DND-41 (cell line): Measurements from ENCODE around the gene DPY19L2.
A peak's percentile ranks its signal among the peaks of the same experiment; 100 is the strongest.
"Not testable (repeated sequence)": the region's sequence is repeated elsewhere in the genome, so short reads cannot be mapped to it uniquely, and the experiment has no call there.

Source experiments
- ATAC-seq: fragments of 200-7000 bp; cut with Tn5 transposase; 3 replicates; pipeline ENCODE4 v1.9.1; 2021; ENCODE audit warnings: low read depth; ENCODE audit not compliant: insufficient read depth
- DNase-seq: peaks from one replicate; pipeline ENCODE4 v3.0.0-alpha.2; 2020
- H2AFZ ChIP-seq: 2 replicates; pipeline ENCODE4 v1.6.0; 2012; ENCODE audit warnings: low read depth, low read length
- H3K27ac ChIP-seq: 2 replicates; pipeline ENCODE4 v1.5.1; 2012; ENCODE audit warnings: low read length, inconsistent platforms
- H3K27me3 ChIP-seq: fragments of 200-600 bp; sonication (generic); 2 replicates; pipeline ENCODE4 v1.6.0; 2012; ENCODE audit warnings: low read length, mild to moderate bottlenecking, inconsistent platforms; ENCODE audit not compliant: insufficient read depth, poor library complexity
- H3K36me3 ChIP-seq: 2 replicates; pipeline ENCODE4 v1.5.1; 2012; ENCODE audit warnings: low read length, inconsistent platforms; ENCODE audit not compliant: insufficient read depth
- H3K4me1 ChIP-seq: 2 replicates; pipeline ENCODE4 v1.5.1; 2012; ENCODE audit warnings: mild to moderate bottlenecking, low read length; ENCODE audit not compliant: insufficient read depth
- H3K4me2 ChIP-seq: 2 replicates; pipeline ENCODE4 v1.6.0; 2012; ENCODE audit warnings: mild to moderate bottlenecking, moderate library complexity, low read length, inconsistent platforms; ENCODE audit not compliant: insufficient read depth
- H3K4me3 ChIP-seq, 2 experiments: fragments of 200-600 bp in 1 of 2; shearing (Covaris generic) in 1 of 2; 2 replicates each; pipeline ENCODE4 v1.5.1; 2012 to 2016; ENCODE audit warnings: inconsistent platforms in 2 of 2, low read length in 2 of 2, mild to moderate bottlenecking in 2 of 2, low read depth in 1 of 2, moderate library complexity in 1 of 2
- H3K79me2 ChIP-seq: 2 replicates; pipeline ENCODE4 v1.6.0; 2012; ENCODE audit warnings: low read length, inconsistent platforms; ENCODE audit not compliant: insufficient read depth
- H3K9ac ChIP-seq: 2 replicates; pipeline ENCODE4 v1.6.0; 2012; ENCODE audit warnings: low read depth, mild to moderate bottlenecking, inconsistent platforms, low read length, moderate library complexity
- H3K9me3 ChIP-seq: 2 replicates; pipeline ENCODE4 v1.5.1; 2012; ENCODE audit warnings: low read length, moderate library complexity, mild to moderate bottlenecking, inconsistent platforms; ENCODE audit not compliant: insufficient read depth, severe bottlenecking
- H4K20me1 ChIP-seq: 2 replicates; pipeline ENCODE4 v1.6.0; 2012; ENCODE audit warnings: low read length; ENCODE audit not compliant: insufficient read depth
- TF ChIP-seq, protein P1 (sequence below): IDR thresholded peaks from 2 replicates; pipeline ENCODE4 v1.5.1; 2012; ENCODE audit warnings: borderline replicate concordance, low read length, moderate library complexity, mild to moderate bottlenecking; ENCODE audit not compliant: poor library complexity, severe bottlenecking; ENCODE audit errors: extremely low read depth

The DPY19L2 gene

GRCh38 chr12:63685789-63686188, 17.5 kb upstream of the DPY19L2 start:
- not testable (repeated sequence) for H3K27ac ChIP-seq, H3K4me3 ChIP-seq, H3K36me3 ChIP-seq, H4K20me1 ChIP-seq, H3K79me2 ChIP-seq, H3K4me2 ChIP-seq, H3K9me3 ChIP-seq, H3K4me1 ChIP-seq, H3K9ac ChIP-seq, H2AFZ ChIP-seq, H3K27me3 ChIP-seq, DNase-seq, ATAC-seq

DNA sequence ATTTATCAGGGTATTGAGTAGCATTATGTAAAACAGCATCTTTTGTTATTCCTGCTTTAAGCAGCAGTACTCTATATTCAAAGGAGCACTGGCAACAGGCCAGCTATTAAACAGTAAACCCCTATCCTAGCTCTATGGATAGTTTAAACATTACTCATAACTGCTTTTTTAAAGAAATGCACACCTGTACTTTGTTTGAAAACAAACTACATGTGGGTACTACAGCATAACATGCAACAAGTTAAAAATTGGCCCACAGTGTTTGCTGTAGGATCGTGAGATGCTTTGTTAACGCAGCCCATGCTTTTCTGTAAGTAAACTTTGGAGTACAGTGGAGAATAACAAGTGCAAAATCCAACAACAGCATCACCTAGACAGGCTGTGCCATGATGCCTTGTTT, 14.3 kb upstream of the DPY19L2 start:
- not testable (repeated sequence) for H3K27me3 ChIP-seq, DNase-seq, H3K36me3 ChIP-seq, H4K20me1 ChIP-seq, H2AFZ ChIP-seq, H3K4me2 ChIP-seq, H3K4me1 ChIP-seq, H3K79me2 ChIP-seq, H3K9ac ChIP-seq, H3K27ac ChIP-seq, H3K9me3 ChIP-seq, H3K4me3 ChIP-seq, ATAC-seq

- H3K4me3 ChIP-seq, DNase-seq, H3K4me1 ChIP-seq, ATAC-seq, H3K79me2 ChIP-seq, H3K36me3 ChIP-seq, H2AFZ ChIP-seq, H4K20me1 ChIP-seq, H3K27me3 ChIP-seq, H3K9ac ChIP-seq, H3K4me2 ChIP-seq, H3K27ac ChIP-seq, H3K9me3 ChIP-seq: not testable (repeated sequence)
Measured at GRCh38 chr12:63680758-63681157, 12.5 kb upstream of the DPY19L2 start.

GRCh38 chr12:63672550-63672949, 4.3 kb upstream of the DPY19L2 start:
- not testable (repeated sequence) for H3K27me3 ChIP-seq, H3K36me3 ChIP-seq, H3K27ac ChIP-seq, H3K4me2 ChIP-seq, DNase-seq, H3K79me2 ChIP-seq, H3K9ac ChIP-seq, H4K20me1 ChIP-seq, H2AFZ ChIP-seq, H3K4me1 ChIP-seq, H3K9me3 ChIP-seq, ATAC-seq, H3K4me3 ChIP-seq
- TF ChIP-seq, protein P1, sequence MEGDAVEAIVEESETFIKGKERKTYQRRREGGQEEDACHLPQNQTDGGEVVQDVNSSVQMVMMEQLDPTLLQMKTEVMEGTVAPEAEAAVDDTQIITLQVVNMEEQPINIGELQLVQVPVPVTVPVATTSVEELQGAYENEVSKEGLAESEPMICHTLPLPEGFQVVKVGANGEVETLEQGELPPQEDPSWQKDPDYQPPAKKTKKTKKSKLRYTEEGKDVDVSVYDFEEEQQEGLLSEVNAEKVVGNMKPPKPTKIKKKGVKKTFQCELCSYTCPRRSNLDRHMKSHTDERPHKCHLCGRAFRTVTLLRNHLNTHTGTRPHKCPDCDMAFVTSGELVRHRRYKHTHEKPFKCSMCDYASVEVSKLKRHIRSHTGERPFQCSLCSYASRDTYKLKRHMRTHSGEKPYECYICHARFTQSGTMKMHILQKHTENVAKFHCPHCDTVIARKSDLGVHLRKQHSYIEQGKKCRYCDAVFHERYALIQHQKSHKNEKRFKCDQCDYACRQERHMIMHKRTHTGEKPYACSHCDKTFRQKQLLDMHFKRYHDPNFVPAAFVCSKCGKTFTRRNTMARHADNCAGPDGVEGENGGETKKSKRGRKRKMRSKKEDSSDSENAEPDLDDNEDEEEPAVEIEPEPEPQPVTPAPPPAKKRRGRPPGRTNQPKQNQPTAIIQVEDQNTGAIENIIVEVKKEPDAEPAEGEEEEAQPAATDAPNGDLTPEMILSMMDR = peak; percentile 40

DNA sequence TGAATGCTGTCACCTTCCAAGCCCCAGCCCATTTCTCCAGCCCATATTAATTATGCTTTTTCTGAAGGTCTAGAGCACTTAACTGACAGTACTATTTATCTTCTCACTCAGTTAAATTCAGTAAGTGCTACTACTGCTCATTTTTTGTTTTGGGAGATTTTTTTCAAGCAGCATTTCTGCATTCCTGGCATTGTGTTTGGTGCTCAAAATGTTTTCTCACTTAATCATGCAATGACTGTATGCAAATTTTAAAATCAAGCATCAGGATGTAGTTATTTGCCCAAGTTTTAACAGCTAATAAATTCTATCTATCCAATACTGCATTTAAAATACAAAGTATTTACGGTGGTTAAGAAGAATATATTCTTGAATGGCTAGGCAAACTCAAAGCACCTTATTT, 1.6 kb upstream of the DPY19L2 start:
- not testable (repeated sequence) for H3K4me1 ChIP-seq, H3K9me3 ChIP-seq, H3K36me3 ChIP-seq, H4K20me1 ChIP-seq, ATAC-seq, H3K4me3 ChIP-seq, H3K9ac ChIP-seq, DNase-seq, H3K4me2 ChIP-seq, H3K79me2 ChIP-seq, H3K27ac ChIP-seq, H2AFZ ChIP-seq, H3K27me3 ChIP-seq

- H4K20me1 ChIP-seq, H3K9me3 ChIP-seq, H3K9ac ChIP-seq, H2AFZ ChIP-seq, H3K4me3 ChIP-seq, DNase-seq, H3K27ac ChIP-seq, ATAC-seq, H3K4me1 ChIP-seq, H3K79me2 ChIP-seq, H3K36me3 ChIP-seq, H3K27me3 ChIP-seq, H3K4me2 ChIP-seq: not testable (repeated sequence)
Measured at GRCh38 chr12:63669427-63669826, 1.1 kb upstream of the DPY19L2 start.

GRCh38 chr12:63668800-63669365, 590 bp upstream of the DPY19L2 start:
- not testable (repeated sequence) for ATAC-seq, H3K9ac ChIP-seq, H3K4me3 ChIP-seq, H3K4me2 ChIP-seq, H3K4me1 ChIP-seq, H3K27ac ChIP-seq, H3K36me3 ChIP-seq, DNase-seq, H3K27me3 ChIP-seq, H4K20me1 ChIP-seq, H3K79me2 ChIP-seq, H3K9me3 ChIP-seq, H2AFZ ChIP-seq

DNA sequence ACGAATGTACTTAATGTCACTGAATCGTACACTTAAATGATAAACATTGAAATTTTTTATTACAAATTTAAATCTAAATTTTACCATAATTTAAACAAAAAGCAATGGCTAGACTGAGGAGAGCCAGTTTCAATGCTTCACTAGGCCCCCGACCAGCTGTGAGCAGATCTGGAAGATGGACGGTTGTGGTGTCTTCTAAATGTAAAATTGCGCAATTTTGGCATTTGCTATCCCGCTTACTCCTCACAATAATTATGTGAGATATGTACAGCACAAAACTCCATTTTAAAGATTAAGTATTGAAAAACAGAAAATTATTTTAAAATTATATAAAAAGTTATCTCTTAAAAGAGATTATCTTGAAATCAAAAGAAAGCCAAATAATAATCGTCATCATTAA, 5.3 kb downstream of the DPY19L2 start:
- not testable (repeated sequence) for H4K20me1 ChIP-seq, DNase-seq, H3K27ac ChIP-seq, H3K27me3 ChIP-seq, H3K9ac ChIP-seq, H3K4me2 ChIP-seq, H3K9me3 ChIP-seq, ATAC-seq, H2AFZ ChIP-seq, H3K79me2 ChIP-seq, H3K4me1 ChIP-seq, H3K4me3 ChIP-seq, H3K36me3 ChIP-seq
